ENCODE results near the gene CCNL1. TPM values are rescaled to one million over a fixed set of nuclear protein-coding genes. Genes with fewer than 3 reads are reported as not detected.
A peak's percentile ranks its signal among the peaks of the same experiment; 100 is the strongest.

CCNL1 gene
- total and polyA plus RNA-seq, 7 donors, result 21.8 to 55.5 (median 34.5) TPM

DNA sequence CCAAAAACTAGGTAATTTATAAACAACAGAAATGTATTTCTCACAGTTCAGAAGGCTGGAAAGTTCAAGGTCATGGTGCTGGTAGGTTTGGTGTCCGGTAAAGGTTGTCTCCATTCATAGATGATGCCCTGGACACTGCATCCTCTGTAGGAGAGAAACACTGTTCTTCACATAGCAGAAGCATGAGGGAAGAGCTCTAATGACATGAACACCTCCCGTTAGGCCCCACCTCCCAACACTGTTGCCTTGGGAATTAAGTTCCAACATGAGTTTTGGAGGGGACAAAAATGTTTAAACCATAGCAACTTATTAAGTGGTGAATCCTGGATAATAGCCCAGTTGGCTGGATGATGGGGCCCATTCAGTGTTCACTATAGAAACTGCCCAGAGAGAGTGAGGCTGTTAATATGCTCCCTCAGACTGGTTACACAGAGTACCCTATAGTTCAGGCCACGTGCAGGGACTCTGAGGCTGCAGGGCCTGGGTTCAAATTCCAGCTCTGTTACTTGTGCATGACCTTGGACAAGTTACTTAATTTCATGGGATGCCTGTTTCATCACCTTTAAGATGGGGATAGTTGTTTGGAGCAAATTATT is 37.0 kb downstream of the CCNL1 start:
- no peaks in the 10 kb centered on the region for H3K9me3 ChIP-seq
- peaks cover 3% of the 10 kb centered on the region for H3K4me1 ChIP-seq
- TF ChIP-seq, protein P1, sequence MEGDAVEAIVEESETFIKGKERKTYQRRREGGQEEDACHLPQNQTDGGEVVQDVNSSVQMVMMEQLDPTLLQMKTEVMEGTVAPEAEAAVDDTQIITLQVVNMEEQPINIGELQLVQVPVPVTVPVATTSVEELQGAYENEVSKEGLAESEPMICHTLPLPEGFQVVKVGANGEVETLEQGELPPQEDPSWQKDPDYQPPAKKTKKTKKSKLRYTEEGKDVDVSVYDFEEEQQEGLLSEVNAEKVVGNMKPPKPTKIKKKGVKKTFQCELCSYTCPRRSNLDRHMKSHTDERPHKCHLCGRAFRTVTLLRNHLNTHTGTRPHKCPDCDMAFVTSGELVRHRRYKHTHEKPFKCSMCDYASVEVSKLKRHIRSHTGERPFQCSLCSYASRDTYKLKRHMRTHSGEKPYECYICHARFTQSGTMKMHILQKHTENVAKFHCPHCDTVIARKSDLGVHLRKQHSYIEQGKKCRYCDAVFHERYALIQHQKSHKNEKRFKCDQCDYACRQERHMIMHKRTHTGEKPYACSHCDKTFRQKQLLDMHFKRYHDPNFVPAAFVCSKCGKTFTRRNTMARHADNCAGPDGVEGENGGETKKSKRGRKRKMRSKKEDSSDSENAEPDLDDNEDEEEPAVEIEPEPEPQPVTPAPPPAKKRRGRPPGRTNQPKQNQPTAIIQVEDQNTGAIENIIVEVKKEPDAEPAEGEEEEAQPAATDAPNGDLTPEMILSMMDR (IDR thresholded peaks at IDR 0.05), result no peak
- H3K36me3 ChIP-seq (ENCODE audit: insufficient read depth in 1 of 2, low read depth in 1 of 2), result no peaks in the 10 kb centered on the region
- DNase-seq (no peak), ATAC-seq (no peak)
- WGBS, 3 donors, result 78 to 88% (median 83%) methylated on average over 3 of the region's 3 CpGs
- H3K27me3 ChIP-seq (ENCODE audit: insufficient read depth in 3 of 3, low read length in 2 of 3), result no peaks in the 10 kb centered on the region
- H3K4me3 ChIP-seq, result no peak overlapping the region
- H3K27ac ChIP-seq, result no peak overlapping the region
- intact Hi-C loops (cut with DNase I), result no loop called here

DNA sequence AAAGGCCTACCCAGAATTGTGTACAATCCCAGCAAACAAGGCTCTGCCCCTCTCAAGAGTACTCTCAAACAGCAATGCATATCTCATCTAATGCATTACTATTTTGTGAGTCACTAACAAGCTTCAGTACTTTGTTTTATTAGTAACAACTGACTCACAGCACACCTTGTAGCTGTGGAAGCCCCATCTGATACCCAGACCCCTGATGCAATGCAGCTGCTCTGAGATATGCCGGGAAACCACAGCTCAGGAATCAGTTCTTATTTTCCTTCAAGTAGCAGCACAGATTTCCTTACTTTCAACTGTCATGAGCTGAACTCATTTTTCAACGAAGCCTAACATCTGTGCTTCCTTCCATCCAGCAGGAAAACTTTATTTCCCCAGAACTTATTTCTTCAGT is 37.8 kb downstream of the CCNL1 start:
- Histone ChIP-seq H3K36me3 (ENCODE audit: insufficient read depth in 1 of 2, low read depth in 1 of 2) (no peaks in the 10 kb centered on the region), H3K27me3 (ENCODE audit: insufficient read depth in 3 of 3, low read length in 2 of 3) (no peaks in the 10 kb centered on the region), H3K27ac (no peak overlapping the region), H3K9me3 (no peaks in the 10 kb centered on the region), H3K4me1 (peaks cover 3% of the 10 kb centered on the region), H3K4me3 (no peak overlapping the region)
- TF ChIP-seq, protein P1 (IDR thresholded peaks at IDR 0.05), result no peak
- intact Hi-C loops (cut with DNase I), result no loop called here
- peak; percentile 37 to 85 (median 72) for ATAC-seq
- WGBS, 3 donors, result 34 to 70% (median 59%) methylated on average over 2 of the region's 2 CpGs
- no peak for DNase-seq

DNA sequence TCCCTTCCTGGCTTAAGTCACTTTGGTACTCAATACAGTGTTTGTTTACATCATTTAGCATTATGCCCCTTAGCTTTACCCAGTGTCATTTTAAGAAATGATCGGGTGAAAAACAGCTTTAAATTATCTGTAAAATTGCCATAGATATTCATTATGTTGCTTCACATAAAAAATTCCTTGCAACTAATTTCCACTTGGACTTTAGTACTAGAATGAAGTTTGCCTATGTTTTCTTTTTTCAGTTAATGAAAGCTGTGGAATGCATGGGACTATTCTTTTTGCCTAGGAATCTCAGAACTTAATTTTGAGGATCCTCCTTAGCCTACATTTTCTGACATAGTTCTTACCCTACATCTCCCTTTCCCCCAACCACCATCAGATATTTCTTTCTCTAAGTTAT is 38.4 kb downstream of the CCNL1 start:
- ATAC-seq, result no peak
- no peaks in the 10 kb centered on the region for H3K27me3 ChIP-seq (ENCODE audit: insufficient read depth in 3 of 3, low read length in 2 of 3)
- intact Hi-C loops (cut with DNase I), result no loop called here
- H3K27ac ChIP-seq, result no peak overlapping the region
- 63 to 72% (median 70%) methylated on average over 1 of the region's 1 CpG for WGBS, 3 donors
- TF ChIP-seq, protein P1 (IDR thresholded peaks at IDR 0.05), result no peak
- peaks cover 3% of the 10 kb centered on the region for H3K4me1 ChIP-seq
- no peaks in the 10 kb centered on the region for H3K36me3 ChIP-seq (ENCODE audit: insufficient read depth in 1 of 2, low read depth in 1 of 2)
- no peak for DNase-seq
- H3K9me3 ChIP-seq, result no peaks in the 10 kb centered on the region
- no peak overlapping the region for H3K4me3 ChIP-seq

GRCh38 chr3:157120071-157120892 is 39.7 kb downstream of the CCNL1 start:
- ATAC-seq, result no peak
- WGBS, 3 donors, result 56 to 64% (median 63%) methylated on average over 55 to 56 of the region's 56 CpGs
- H3K9me3 ChIP-seq, result no peaks in the 10 kb centered on the region
- no peaks in the 10 kb centered on the region for H3K27me3 ChIP-seq (ENCODE audit: insufficient read depth in 3 of 3, low read length in 2 of 3)
- no peak overlapping the region for H3K27ac ChIP-seq
- H3K36me3 ChIP-seq (ENCODE audit: insufficient read depth in 1 of 2, low read depth in 1 of 2), result no peaks in the 10 kb centered on the region
- intact Hi-C loops (cut with DNase I), result no loop called here
- DNase-seq, result no peak
- peaks cover 8% of the 10 kb centered on the region for H3K4me1 ChIP-seq
- TF ChIP-seq, protein P1 (IDR thresholded peaks at IDR 0.05), result no peak
- no peak overlapping the region for H3K4me3 ChIP-seq

Data from psoas muscle (tissue), 8 donors.